A549 (cell line): ENCODE results near the gene FOS. TPM values are rescaled to one million over a fixed set of nuclear protein-coding genes. Genes with fewer than 3 reads are reported as not detected.

ENCODE experiments used
- ATAC-seq, 2 experiments: fragments of 200-7000 bp in 1 of 2; fragments of >200 bp in 1 of 2; cut with Nextera tagmentation in 1 of 2; cut with Tn5 transposase in 1 of 2; 3 replicates each; pipeline versions ENCODE4 v1.8.0 to v1.9.1; 2018 to 2020; ENCODE audit warnings: mild to moderate bottlenecking in 1 of 2, moderate library complexity in 1 of 2
- CTCF ChIA-PET: fragments of 300-600 bp; sonication (Branson Sonifier 250); formaldehyde crosslinking; extraction: SDS; loops from one replicate; lab custom pipeline; 2021; ENCODE audit warnings: antibody characterized with exemption, inconsistent platforms; lab: Yijun Ruan, JAX
- POLR2A ChIA-PET: fragments of 350-600 bp; formaldehyde crosslinking; extraction: SDS; loops from one replicate; lab custom pipeline; 2021; ENCODE audit warnings: antibody characterized with exemption, inconsistent platforms; lab: Yijun Ruan, JAX
- DNase-seq, 2 experiments: peaks; one replicate each; pipeline versions ENCODE4 v3.0.0 to v3.0.0-alpha.2; 2011 to 2016; ENCODE audit warnings: low read depth in 1 of 2, low spot score in 1 of 2
- FAIRE-seq: peaks from 2 replicates; lab custom pipeline; 2011; peaks lifted over from hg19 to GRCh38; lab: Jason Lieb, UNC
- H3K27ac ChIP-seq, 2 experiments: fragments of >200 bp; sonication (Bioruptor Twin); formaldehyde crosslinking; 3 replicates each; pipeline ENCODE4 v1.5.1; 2016 to 2017
- H3K4me1 ChIP-seq: fragments of >200 bp; sonication (Bioruptor Twin); formaldehyde crosslinking; 3 replicates; pipeline ENCODE4 v1.6.1; 2016
- H3K4me2 ChIP-seq: fragments of >200 bp; sonication (Bioruptor Twin); formaldehyde crosslinking; 3 replicates; pipeline ENCODE4 v1.6.1; 2016
- H3K4me3 ChIP-seq: fragments of >200 bp; sonication (Bioruptor Twin); formaldehyde crosslinking; 3 replicates; pipeline ENCODE4 v1.5.1; 2016
- H3K9me3 ChIP-seq: fragments of >200 bp; sonication (Bioruptor Twin); formaldehyde crosslinking; 3 replicates; pipeline ENCODE4 v1.6.1; 2016
- BCL3 ChIP-seq: fragments of >200 bp; sonication (Bioruptor Twin); formaldehyde crosslinking; IDR thresholded peaks from 3 replicates; pipeline ENCODE4 v1.6.1; 2016
- CHD4 ChIP-seq: fragments of 200-600 bp; sonication (generic); IDR thresholded peaks from 2 replicates; pipeline ENCODE4 v1.6.1; 2016; ENCODE audit warnings: antibody characterized with exemption, mild to moderate bottlenecking, borderline replicate concordance
- E2F6 ChIP-seq: IDR thresholded peaks from 2 replicates; pipeline ENCODE4 v1.6.1; 2012; ENCODE audit warnings: low read depth, borderline replicate concordance
- EHMT2 ChIP-seq: fragments of 200-600 bp; sonication (generic); IDR thresholded peaks from 2 replicates; pipeline ENCODE4 v1.6.1; 2016; ENCODE audit warnings: antibody characterized with exemption, low read depth, mild to moderate bottlenecking, moderate library complexity
- ELK1 ChIP-seq: fragments of 150-350 bp; IDR thresholded peaks from 2 replicates; pipeline ENCODE4 v1.6.1; 2014; ENCODE audit warnings: low read depth, mild to moderate bottlenecking, low read length
- ESRRA ChIP-seq: fragments of 150-350 bp; IDR thresholded peaks from 2 replicates; pipeline ENCODE4 v1.6.1; 2014; ENCODE audit warnings: mild to moderate bottlenecking, low read length, borderline replicate concordance
- FOSB ChIP-seq: fragments of 250-450 bp; sonication (Bioruptor Pico); IDR thresholded peaks from 2 replicates; pipeline ENCODE4 v1.5.0; 2020; ENCODE audit warnings: mild to moderate bottlenecking, moderate library complexity
- HDAC2 ChIP-seq: fragments of 200-600 bp; sonication (generic); IDR thresholded peaks from 2 replicates; pipeline ENCODE4 v1.6.1; 2016
- HEYL ChIP-seq: fragments of 250-450 bp; sonication (Bioruptor Pico); IDR thresholded peaks from 2 replicates; pipeline ENCODE4 v1.8.0; 2021; ENCODE audit warnings: mild to moderate bottlenecking, moderate library complexity
- HMGXB4 ChIP-seq: fragments of 250-450 bp; sonication (Bioruptor Pico); IDR thresholded peaks from 2 replicates; pipeline ENCODE4 v1.5.0; 2021; ENCODE audit warnings: mild to moderate bottlenecking, moderate library complexity, borderline replicate concordance
- HOXA7 ChIP-seq: fragments of 250-450 bp; sonication (Bioruptor Pico); IDR thresholded peaks from 2 replicates; pipeline ENCODE4 v1.5.0; 2020; ENCODE audit warnings: mild to moderate bottlenecking, moderate library complexity
- HOXB13 ChIP-seq: fragments of 250-450 bp; sonication (Bioruptor Pico); IDR thresholded peaks from 2 replicates; pipeline ENCODE4 v1.5.0; 2020; ENCODE audit warnings: low read depth, mild to moderate bottlenecking, moderate library complexity
- HOXB5 ChIP-seq: fragments of 250-450 bp; sonication (Bioruptor Pico); IDR thresholded peaks from 2 replicates; pipeline ENCODE4 v1.5.0; 2020; ENCODE audit warnings: mild to moderate bottlenecking, moderate library complexity
- MAFK ChIP-seq: fragments of 450-650 bp; IDR thresholded peaks from 2 replicates; pipeline ENCODE4 v1.6.1; 2014; ENCODE audit not compliant: partially characterized antibody
- MAX ChIP-seq: IDR thresholded peaks from 2 replicates; pipeline ENCODE4 v1.6.1; 2012
- MAZ ChIP-seq: fragments of 150-350 bp; IDR thresholded peaks from 2 replicates; pipeline ENCODE4 v1.6.1; 2014; ENCODE audit warnings: antibody characterized with exemption, low read depth, low read length, borderline replicate concordance
- NFE2L2 ChIP-seq: fragments of 150-350 bp; conservative IDR thresholded peaks from 2 replicates; pipeline ENCODE4 v1.6.1; 2014; ENCODE audit warnings: low read length
- NPAS2 ChIP-seq: fragments of 250-450 bp; sonication (Bioruptor Pico); IDR thresholded peaks from 2 replicates; pipeline ENCODE4 v1.8.0; 2022; ENCODE audit warnings: mild to moderate bottlenecking, moderate library complexity, borderline replicate concordance
- PHF8 ChIP-seq: fragments of 200-600 bp; sonication (generic); IDR thresholded peaks from 2 replicates; pipeline ENCODE4 v1.6.1; 2016; ENCODE audit warnings: low read depth, mild to moderate bottlenecking, antibody characterized with exemption, moderate library complexity, borderline replicate concordance
- POLR2A ChIP-seq: IDR thresholded peaks from 2 replicates; pipeline ENCODE4 v1.6.1; 2012; ENCODE audit warnings: mild to moderate bottlenecking, low read length
- RCOR1 ChIP-seq: fragments of 150-350 bp; IDR thresholded peaks from 2 replicates; pipeline ENCODE4 v1.6.1; 2014; ENCODE audit warnings: antibody characterized with exemption, low read length, low read depth
- RNF2 ChIP-seq: fragments of 200-600 bp; sonication (generic); IDR thresholded peaks from 2 replicates; pipeline ENCODE4 v1.6.1; 2016; ENCODE audit warnings: low read depth, mild to moderate bottlenecking, antibody characterized with exemption, moderate library complexity, borderline replicate concordance
- TP53 ChIP-seq: fragments of 250-450 bp; sonication (Bioruptor Pico); IDR thresholded peaks from 2 replicates; pipeline ENCODE4 v1.5.0; 2021; ENCODE audit warnings: mild to moderate bottlenecking, moderate library complexity
- ZC3H11A ChIP-seq: fragments of 450-650 bp; IDR thresholded peaks from 2 replicates; pipeline ENCODE4 v1.6.1; 2014; ENCODE audit warnings: antibody characterized with exemption, mild to moderate bottlenecking
- ZFP36 ChIP-seq: fragments of 450-650 bp; IDR thresholded peaks from 2 replicates; pipeline ENCODE4 v1.6.1; 2014; ENCODE audit warnings: borderline replicate concordance; ENCODE audit not compliant: partially characterized antibody
- ZSCAN20 ChIP-seq: fragments of 250-450 bp; sonication (Bioruptor Pico); IDR thresholded peaks from 2 replicates; pipeline ENCODE4 v1.8.0; 2022; ENCODE audit warnings: mild to moderate bottlenecking, moderate library complexity
- WGBS: methylation state at CpG from one replicate; pipeline ENCODE4 v1.1.6; 2017; ENCODE audit errors: missing lambda C conversion rate; 5-methylcytosine and 5-hydroxymethylcytosine counted together
- polyA plus RNA-seq, 4 experiments: library from polyadenylated mRNA; depleted of rRNA in 3 of 4; stranded (reverse); fragments of >200 nt; fragmentation: RNase III in 1 of 4; extraction: RNeasy Plus Mini Kit Qiagen cat#74134 plus additional on column Dnase treatment in 1 of 4; gene quantifications; 2 replicates in 3 of 4; 3 replicates in 1 of 4; pipeline ENCODE4 v1.2.3, GENCODE V29; 2011 to 2017

Gene FOS
- polyA plus RNA-seq, 2 of the 4 experiments (the other 2 are of a cell fraction): 4.2 to 256 TPM

- Histone ChIP-seq H3K4me2 (peak overlapping the region; percentile 94), H3K4me1 (peaks cover 18% of the 10 kb centered on the region), H3K9me3 (no peaks in the 10 kb centered on the region), H3K27ac (peak overlapping the region; percentile 89 to 90), H3K4me3 (peak overlapping the region; percentile 69)
- TF ChIP-seq HOXB5 (CRISPR knock-in tag) (peak; percentile 62; the same call in 1 of the 2 replicates), MAX (peak; percentile 73), RNF2 (no peak), HEYL (CRISPR knock-in tag) (no peak), MAZ (peak; percentile 82; the same call in 1 of the 2 replicates), NFE2L2 (no peak), ZFP36 (peak; percentile 85), E2F6 (0 out of 2 replicates have a peak, but pooled peaks have one; percentile 37), POLR2A (peak; percentile 51), ELK1 (peak; percentile 100), HDAC2 (no peak)
- under 1% methylated on average over 33 of the region's 59 CpGs for WGBS
- CTCF ChIA-PET: interaction anchor here (0.7 to 13.5 kb wide), 8 partner anchors 13 to 267 kb away, joined by 3 to 250 read pairs (median 8); partner anchors contain the start of gene NEK9
- FAIRE-seq (no peak), DNase-seq (peak; percentile 97 to 98), ATAC-seq (peak; percentile 90 to 96)
- POLR2A ChIA-PET: interaction anchor here (0.7 to 2.6 kb wide), 10 partner anchors 10 to 401 kb away, joined by 3 to 19 read pairs (median 10); partner anchors contain the start of genes FOS and NEK9
Measured at GRCh38 chr14:75293920-75294648, 15.5 kb downstream of the FOS start.

- ChIA-PET CTCF (interaction anchor here (1.0 to 13.5 kb wide), 15 partner anchors 9 to 435 kb away, joined by 3 to 250 read pairs (median 6); partner anchors contain the start of gene NEK9), POLR2A (interaction anchor here (0.7 to 2.6 kb wide), 8 partner anchors 11 to 266 kb away, joined by 3 to 19 read pairs (median 13); partner anchors contain the start of genes FOS and NEK9)
- H3K9me3 ChIP-seq: no peaks in the 10 kb centered on the region
- H3K4me1 ChIP-seq: peaks cover 22% of the 10 kb centered on the region
- FAIRE-seq (no peak), ATAC-seq (peak; percentile 6 to 10; a peak in 4 of 6 replicates), DNase-seq (peak; percentile 47)
- peak overlapping the region; percentile 69 for H3K4me3 ChIP-seq
- WGBS: 2% methylated on average over 9 of the region's 9 CpGs
- H3K4me2 ChIP-seq: peak overlapping the region; percentile 94
- H3K27ac ChIP-seq: peak overlapping the region; percentile 89 to 90
- TF ChIP-seq ZSCAN20 (no peak), FOSB (CRISPR knock-in tag) (peak; percentile 88), MAFK (no peak), HOXA7 (CRISPR knock-in tag) (peak; percentile 84; the same call in 1 of the 2 replicates), HEYL (CRISPR knock-in tag) (0 out of 2 replicates have a peak, but pooled peaks have one; percentile 42), ZC3H11A (no peak), RCOR1 (no peak), NPAS2 (no peak), ESRRA (0 out of 2 replicates have a peak, but pooled peaks have one; percentile 7), HDAC2 (no peak), HMGXB4 (CRISPR knock-in tag) (0 out of 2 replicates have a peak, but pooled peaks have one; percentile 61), TP53 (CRISPR knock-in tag) (peak; percentile 32; the same call in 1 of the 2 replicates), CHD4 (no peak), EHMT2 (no peak), PHF8 (0 out of 2 replicates have a peak, but pooled peaks have one; percentile 41), BCL3 (no peak), HOXB13 (CRISPR knock-in tag) (no peak)
Measured at GRCh38 chr14:75294649-75295033, 16.0 kb downstream of the FOS start.
